Renal cortex interstitium (tissue), 11 donors: ENCODE measurements around the gene GTF2F2. TPM values are rescaled to one million over a fixed set of nuclear protein-coding genes. Genes with fewer than 3 reads are reported as not detected.

ENCODE experiments used
- DNase-seq, 11 donors: peaks; one replicate each; pipeline ENCODE4 v3.0.0-alpha.2; 2013; ENCODE audit warnings: low read depth in 9 of 11, low spot score in 4 of 11; ENCODE audit errors: extremely low read depth in 1 of 11
- polyA plus RNA-seq, 3 donors: library from polyadenylated mRNA; unstranded; fragments of 120-200 nt; gene quantifications; one replicate each; pipeline ENCODE4 v1.2.1, GENCODE V29; 2013; ENCODE audit not compliant: insufficient read length in 3 of 3

Gene GTF2F2
- polyA plus RNA-seq, 3 donors: 25.5 to 29.9 (median 27.3) TPM

GRCh38 chr13:45109102-45109720 is 11.1 kb upstream of the GTF2F2 start:
- DNase-seq: no peak

- DNase-seq: no peak
These were observed 6.8 kb upstream of the GTF2F2 start for GRCh38 chr13:45113233-45114224.

- peak in 1 of 11 donors; percentile 39 for DNase-seq
These were observed 780 bp upstream of the GTF2F2 start for GRCh38 chr13:45119469-45119990.

GRCh38 chr13:45120967-45121831 is 889 bp downstream of the GTF2F2 start:
- no peak for DNase-seq

- no peak for DNase-seq
These were observed 2.6 kb downstream of the GTF2F2 start for GRCh38 chr13:45122941-45123340.

GRCh38 chr13:45132369-45133064 is 12.2 kb downstream of the GTF2F2 start:
- no peak for DNase-seq

- no peak for DNase-seq
These were observed 13.2 kb downstream of the GTF2F2 start for GRCh38 chr13:45133396-45134118.

GRCh38 chr13:45136741-45137504 is 16.6 kb downstream of the GTF2F2 start:
- no peak for DNase-seq

- no peak for DNase-seq
These were observed 17.2 kb downstream of the GTF2F2 start for GRCh38 chr13:45137526-45137925.

- DNase-seq: no peak
These were observed 18.0 kb downstream of the GTF2F2 start for GRCh38 chr13:45138282-45138681.

- no peak for DNase-seq
These were observed 21.1 kb downstream of the GTF2F2 start for GRCh38 chr13:45141369-45141768.

- no peak for DNase-seq
These were observed 22.4 kb downstream of the GTF2F2 start for GRCh38 chr13:45142440-45143345.

GRCh38 chr13:45143346-45143751 is 23.0 kb downstream of the GTF2F2 start:
- DNase-seq: no peak

GRCh38 chr13:45149964-45150363 is 29.7 kb downstream of the GTF2F2 start:
- no peak for DNase-seq

GRCh38 chr13:45156565-45157361 is 36.5 kb downstream of the GTF2F2 start:
- no peak for DNase-seq
